Stimulated activated CD8-positive, alpha-beta memory T cell treated with anti-CD3 and anti-CD28 coated beads, Interleukin-12 subunit alpha, Interleukin-12 subunit beta, amount 100 ng/mL, for 4 hours (primary cell): Measurements from ENCODE around the gene AKR1C1.
"Not testable (repeated sequence)": the region's sequence is repeated elsewhere in the genome, so short reads cannot be mapped to it uniquely, and the experiment has no call there.

Source experiments
- DNase-seq: peaks from one replicate; pipeline ENCODE4 v3.0.0-alpha.2; 2020; ENCODE audit warnings: low read depth

The AKR1C1 gene

GRCh38 chr10:5019770-5020612 lies 56.8 kb downstream of the AKR1C1 start:
- DNase-seq, result not testable (repeated sequence)

DNA sequence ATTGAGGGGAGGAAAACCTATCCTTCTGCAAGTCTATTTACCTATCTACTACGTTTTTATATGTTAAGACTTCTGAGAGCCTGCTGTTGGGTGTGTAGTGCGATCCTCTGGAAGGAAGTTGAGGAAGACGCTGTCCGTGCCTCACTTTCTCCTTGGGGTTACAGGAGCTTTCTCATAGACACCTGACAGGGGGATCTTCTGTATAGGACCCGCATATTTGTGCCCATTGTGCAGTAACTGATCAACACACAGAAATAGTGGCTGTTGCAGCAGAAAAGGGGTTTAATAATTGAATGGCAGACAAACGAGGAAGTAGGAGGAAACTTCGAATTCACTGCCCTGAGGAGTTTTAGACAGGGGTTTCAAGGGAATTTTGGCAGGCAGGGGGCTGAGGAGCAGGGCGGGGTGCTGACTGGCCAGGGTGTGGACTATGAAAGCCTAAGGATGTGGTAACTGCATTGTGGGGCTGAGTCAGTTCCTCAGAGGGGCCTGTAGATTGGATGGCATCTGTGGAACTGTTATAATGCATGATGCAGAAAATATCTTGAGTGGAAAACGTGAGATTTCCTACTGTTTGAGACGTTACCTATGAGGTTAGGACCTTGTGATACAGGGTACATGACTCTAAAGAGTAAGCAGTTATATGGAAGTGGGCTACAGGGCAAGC lies 58.5 kb downstream of the AKR1C1 start:
- not testable (repeated sequence) for DNase-seq

DNA sequence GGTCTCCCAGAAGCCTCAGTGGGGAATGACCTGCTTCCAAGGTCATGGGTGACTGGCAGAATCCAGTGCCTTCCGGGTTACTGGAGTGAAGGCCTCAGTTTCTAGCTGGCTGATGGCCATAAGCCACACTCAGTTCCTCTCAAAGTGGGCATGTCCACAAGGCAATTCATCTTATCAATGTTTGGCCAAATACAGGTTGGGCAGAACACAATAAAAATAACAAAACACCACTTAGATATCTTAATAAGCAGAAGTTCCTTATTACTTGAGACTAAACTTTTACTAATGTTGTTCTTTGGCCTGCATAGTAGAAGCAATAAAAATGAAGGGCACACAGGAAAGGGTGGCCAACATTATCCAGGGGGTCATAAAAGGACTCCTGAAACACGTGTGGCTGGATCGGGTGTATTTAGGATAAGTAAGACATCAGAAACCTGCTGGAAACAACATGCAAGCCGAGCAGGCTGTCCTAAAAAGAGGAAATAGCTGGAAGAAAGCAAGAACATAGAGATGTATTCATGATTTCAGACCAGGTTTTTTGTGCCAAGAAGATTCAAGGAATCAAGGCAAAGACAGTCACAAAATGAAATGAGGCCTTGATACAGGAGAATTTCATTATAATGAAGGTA lies 60.1 kb downstream of the AKR1C1 start:
- DNase-seq, result no peak

DNA sequence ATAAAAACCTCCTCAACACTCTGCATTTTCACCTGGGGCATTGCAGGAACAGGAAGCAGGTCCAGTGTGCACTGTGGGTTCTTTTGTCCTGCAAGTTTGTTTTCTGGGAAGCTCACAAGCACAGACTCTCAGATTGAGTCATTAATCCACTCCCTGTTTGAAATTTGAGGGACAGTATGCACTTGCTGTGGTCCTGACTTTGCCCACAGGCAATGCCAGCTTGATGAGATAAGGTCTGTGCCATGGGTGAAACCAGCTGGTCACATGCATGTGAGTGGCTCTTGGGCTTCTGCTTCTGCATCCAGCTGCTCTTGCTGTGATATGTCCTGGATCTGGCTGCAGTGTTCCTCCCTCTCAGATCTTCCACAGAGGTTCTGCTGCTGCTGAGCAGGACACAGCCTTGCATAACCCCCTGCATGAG lies 62.3 kb downstream of the AKR1C1 start:
- DNase-seq, result not testable (repeated sequence)

GRCh38 chr10:5030989-5031388 lies 67.8 kb downstream of the AKR1C1 start:
- DNase-seq, result no peak

DNA sequence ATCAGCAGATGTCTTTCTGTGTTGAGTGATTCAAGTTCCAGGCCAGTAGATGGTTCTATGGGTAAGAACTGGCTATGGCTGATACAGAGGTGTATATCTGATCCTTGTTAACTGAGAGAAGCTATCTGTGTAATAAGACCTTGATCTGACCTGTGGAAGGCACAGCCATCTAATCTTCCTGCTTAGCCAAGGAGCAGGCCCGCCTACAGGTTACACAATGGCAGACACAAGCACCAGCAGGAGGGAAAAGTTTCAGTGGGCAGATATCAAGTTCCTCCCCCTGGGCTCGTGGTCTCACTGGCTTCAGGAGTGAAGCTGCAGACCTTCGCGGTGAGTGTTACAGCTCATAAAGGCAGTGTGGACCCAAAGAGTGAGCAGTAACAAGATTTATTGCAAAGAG lies 68.4 kb downstream of the AKR1C1 start:
- DNase-seq, result not testable (repeated sequence)

GRCh38 chr10:5032444-5032843 lies 69.2 kb downstream of the AKR1C1 start:
- DNase-seq, result not testable (repeated sequence)
